Activated T-helper 1 cell treated with anti-CD3 and anti-CD28 coated beads, Interleukin-2, amount 50 U/mL, for 16 hours (primary cell): ENCODE data around the gene TCF21.
"Not testable (repeated sequence)": the region's sequence is repeated elsewhere in the genome, so short reads cannot be mapped to it uniquely, and the experiment has no call there.

Experiments used
- DNase-seq, 2 donors: peaks; one replicate each; pipeline ENCODE4 v3.0.0-alpha.2; 2020; ENCODE audit warnings: low read depth in 1 of 2, low spot score in 1 of 2

TCF21 gene

GRCh38 chr6:133888929-133889556, at the start of gene TCF21:
Gene TCF21 (plus strand): TSS chr6:133889113. CDS start chr6:133889398, 285 bp downstream.
- DNase-seq = no peak

GRCh38 chr6:133841176-133841575, 47.7 kb upstream of the TCF21 start:
- DNase-seq = no peak

GRCh38 chr6:133843098-133843497, 45.8 kb upstream of the TCF21 start:
- DNase-seq = no peak

GRCh38 chr6:133844709-133845108, 44.2 kb upstream of the TCF21 start:
- no peak for DNase-seq

- no peak for DNase-seq
These were observed 34.9 kb upstream of the TCF21 start for GRCh38 chr6:133854041-133854363.

- no peak for DNase-seq
These were observed 34.3 kb upstream of the TCF21 start for GRCh38 chr6:133854364-133855275.

GRCh38 chr6:133855276-133855990, 33.5 kb upstream of the TCF21 start:
- no peak for DNase-seq

GRCh38 chr6:133855991-133856370, 32.9 kb upstream of the TCF21 start:
- no peak for DNase-seq

- no peak for DNase-seq
These were observed 32.0 kb upstream of the TCF21 start for GRCh38 chr6:133856911-133857310.

- DNase-seq = no peak
These were observed 31.2 kb upstream of the TCF21 start for GRCh38 chr6:133857696-133858095.

- DNase-seq = not testable (repeated sequence)
These were observed 27.6 kb upstream of the TCF21 start for GRCh38 chr6:133861337-133861736.

- no peak for DNase-seq
These were observed 25.7 kb upstream of the TCF21 start for GRCh38 chr6:133863228-133863627.

GRCh38 chr6:133865680-133866079, 23.2 kb upstream of the TCF21 start:
- DNase-seq = no peak

- no peak for DNase-seq
These were observed 17.8 kb upstream of the TCF21 start for GRCh38 chr6:133871131-133871530.

GRCh38 chr6:133873538-133873937, 15.4 kb upstream of the TCF21 start:
- no peak for DNase-seq

- DNase-seq = no peak
These were observed 11.8 kb upstream of the TCF21 start for GRCh38 chr6:133877116-133877515.

- no peak for DNase-seq
These were observed 8.9 kb upstream of the TCF21 start for GRCh38 chr6:133880006-133880405.

GRCh38 chr6:133880896-133881295, 8.0 kb upstream of the TCF21 start:
- no peak for DNase-seq

- DNase-seq = no peak
These were observed 2.7 kb upstream of the TCF21 start for GRCh38 chr6:133886104-133886775.

GRCh38 chr6:133887156-133887879, 1.6 kb upstream of the TCF21 start:
- no peak for DNase-seq

- DNase-seq = no peak
These were observed 1.1 kb upstream of the TCF21 start for GRCh38 chr6:133887880-133888230.
